Lung (tissue), 12 donors: ENCODE data around the gene HLA-A. TPM values are rescaled to one million over a fixed set of nuclear protein-coding genes. Genes with fewer than 3 reads are reported as not detected.

Experiments used
- ATAC-seq: fragments of 200-7000 bp; cut with Tn5 transposase; one replicate; pipeline ENCODE4 v1.9.1; 2020; ENCODE audit warnings: moderate number of reproducible peaks; ENCODE audit not compliant: insufficient read depth, low FRiP score
- DNase-seq, 3 donors: peaks; one replicate each; pipeline ENCODE4 v3.0.0-alpha.2; 2013 to 2017
- H3K27ac ChIP-seq, 2 donors: one replicate each; pipeline ENCODE4 v1.5.1; 2013; ENCODE audit warnings: mild to moderate bottlenecking in 2 of 2, moderate library complexity in 2 of 2, control low read depth in 1 of 2, inconsistent platforms in 1 of 2, low read depth in 1 of 2, low read length in 1 of 2
- H3K27me3 ChIP-seq, 3 donors: one replicate each; pipeline ENCODE4 v1.5.1; 2013; ENCODE audit warnings: low read length in 2 of 3; ENCODE audit not compliant: control insufficient read depth in 3 of 3, insufficient read depth in 3 of 3
- H3K36me3 ChIP-seq, 4 donors: one replicate each; pipeline ENCODE4 v1.5.1; 2013; ENCODE audit warnings: low read length in 4 of 4, mild to moderate bottlenecking in 1 of 4, moderate library complexity in 1 of 4; ENCODE audit not compliant: control insufficient read depth in 4 of 4, insufficient read depth in 4 of 4
- H3K4me1 ChIP-seq, 5 donors: one replicate each; pipeline ENCODE4 v1.5.1; 2013; ENCODE audit warnings: low read length in 5 of 5, mild to moderate bottlenecking in 2 of 5, moderate library complexity in 1 of 5; ENCODE audit not compliant: control insufficient read depth in 5 of 5, insufficient read depth in 5 of 5
- H3K4me3 ChIP-seq: one replicate; pipeline ENCODE4 v1.5.1; 2013; ENCODE audit warnings: mild to moderate bottlenecking, control low read depth, moderate library complexity
- H3K9ac ChIP-seq, 2 donors: one replicate each; pipeline ENCODE4 v1.5.1; 2013; ENCODE audit warnings: low read length in 2 of 2, control low read depth in 1 of 2; ENCODE audit not compliant: insufficient read depth in 1 of 2
- H3K9me3 ChIP-seq, 4 donors: one replicate each; pipeline ENCODE4 v1.5.1; 2013; ENCODE audit warnings: low read length in 3 of 4, mild to moderate bottlenecking in 1 of 4, moderate library complexity in 1 of 4; ENCODE audit not compliant: control insufficient read depth in 4 of 4, insufficient read depth in 3 of 4
- WGBS, 2 donors: extraction: QIAGEN DNeasy Blood & Tissue Kit; methylation state at CpG; one replicate each; pipeline ENCODE4 v1.1.7; 2013; 5-methylcytosine and 5-hydroxymethylcytosine counted together
- polyA plus RNA-seq, 2 donors: library from polyadenylated mRNA; stranded (reverse); fragments of 200-250 nt; gene quantifications; one replicate each; pipeline ENCODE4 v1.2.1, GENCODE V29; 2013
- total RNA-seq, 2 donors: library from RNA; depleted of rRNA in 1 of 2; stranded (reverse); fragments of >200 nt in 1 of 2; gene quantifications; one replicate each; pipeline ENCODE4 v1.2.1, GENCODE V29; 2014 to 2021
- TF ChIP-seq, protein P1 (sequence below): IDR thresholded peaks from 2 replicates; pipeline ENCODE4 v1.5.1; 2012; ENCODE audit warnings: mild to moderate bottlenecking; ENCODE audit errors: control extremely low read depth, extremely low read depth
- donor health status: control.
- donor health status: control.
- donor health status: Bipolar disorder and iron deficiency.
- donor health status: healthy.
- donor health status: DM: yes; HTN: yes; CAD: no.

The HLA-A gene
- total and polyA plus RNA-seq, 4 donors = 320 to 3,222 (median 711) TPM

DNA sequence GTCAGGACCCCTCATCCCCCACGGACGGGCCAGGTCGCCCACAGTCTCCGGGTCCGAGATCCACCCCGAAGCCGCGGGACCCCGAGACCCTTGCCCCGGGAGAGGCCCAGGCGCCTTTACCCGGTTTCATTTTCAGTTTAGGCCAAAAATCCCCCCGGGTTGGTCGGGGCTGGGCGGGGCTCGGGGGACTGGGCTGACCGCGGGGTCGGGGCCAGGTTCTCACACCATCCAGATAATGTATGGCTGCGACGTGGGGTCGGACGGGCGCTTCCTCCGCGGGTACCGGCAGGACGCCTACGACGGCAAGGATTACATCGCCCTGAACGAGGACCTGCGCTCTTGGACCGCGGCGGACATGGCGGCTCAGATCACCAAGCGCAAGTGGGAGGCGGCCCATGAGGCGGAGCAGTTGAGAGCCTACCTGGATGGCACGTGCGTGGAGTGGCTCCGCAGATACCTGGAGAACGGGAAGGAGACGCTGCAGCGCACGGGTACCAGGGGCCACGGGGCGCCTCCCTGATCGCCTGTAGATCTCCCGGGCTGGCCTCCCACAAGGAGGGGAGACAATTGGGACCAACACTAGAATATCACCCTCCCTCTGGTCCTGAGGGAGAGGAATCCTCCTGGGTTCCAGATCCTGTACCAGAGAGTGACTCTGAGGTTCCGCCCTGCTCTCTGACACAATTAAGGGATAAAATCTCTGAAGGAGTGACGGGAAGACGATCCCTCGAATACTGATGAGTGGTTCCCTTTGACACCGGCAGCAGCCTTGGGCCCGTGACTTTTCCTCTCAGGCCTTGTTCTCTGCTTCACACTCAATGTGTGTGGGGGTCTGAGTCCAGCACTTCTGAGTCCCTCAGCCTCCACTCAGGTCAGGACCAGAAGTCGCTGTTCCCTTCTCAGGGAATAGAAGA is 978 bp downstream of the HLA-A start:
- DNase-seq (peak in 1 of 3 donors; percentile 17), ATAC-seq (peak; percentile 16)
- H3K36me3 ChIP-seq = peaks cover 0 to 18% (median 4%) of the 10 kb centered on the region in 4 donors

DNA sequence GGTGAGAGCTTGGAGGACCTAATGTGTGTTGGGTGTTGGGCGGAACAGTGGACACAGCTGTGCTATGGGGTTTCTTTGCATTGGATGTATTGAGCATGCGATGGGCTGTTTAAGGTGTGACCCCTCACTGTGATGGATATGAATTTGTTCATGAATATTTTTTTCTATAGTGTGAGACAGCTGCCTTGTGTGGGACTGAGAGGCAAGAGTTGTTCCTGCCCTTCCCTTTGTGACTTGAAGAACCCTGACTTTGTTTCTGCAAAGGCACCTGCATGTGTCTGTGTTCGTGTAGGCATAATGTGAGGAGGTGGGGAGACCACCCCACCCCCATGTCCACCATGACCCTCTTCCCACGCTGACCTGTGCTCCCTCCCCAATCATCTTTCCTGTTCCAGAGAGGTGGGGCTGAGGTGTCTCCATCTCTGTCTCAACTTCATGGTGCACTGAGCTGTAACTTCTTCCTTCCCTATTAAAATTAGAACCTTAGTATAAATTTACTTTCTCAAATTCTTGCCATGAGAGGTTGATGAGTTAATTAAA is 3.0 kb downstream of the HLA-A start:
- Histone ChIP-seq H3K9ac (no peak overlapping the region), H3K4me1 (peaks cover 0 to 11% (median 4%) of the 10 kb centered on the region in 5 donors), H3K36me3 (peaks cover 0 to 22% (median 4%) of the 10 kb centered on the region in 4 donors), H3K4me3 (no peak overlapping the region), H3K27me3 (no peaks in the 10 kb centered on the region), H3K27ac (no peak overlapping the region), H3K9me3 (no peaks in the 10 kb centered on the region)
- TF ChIP-seq, protein P1, sequence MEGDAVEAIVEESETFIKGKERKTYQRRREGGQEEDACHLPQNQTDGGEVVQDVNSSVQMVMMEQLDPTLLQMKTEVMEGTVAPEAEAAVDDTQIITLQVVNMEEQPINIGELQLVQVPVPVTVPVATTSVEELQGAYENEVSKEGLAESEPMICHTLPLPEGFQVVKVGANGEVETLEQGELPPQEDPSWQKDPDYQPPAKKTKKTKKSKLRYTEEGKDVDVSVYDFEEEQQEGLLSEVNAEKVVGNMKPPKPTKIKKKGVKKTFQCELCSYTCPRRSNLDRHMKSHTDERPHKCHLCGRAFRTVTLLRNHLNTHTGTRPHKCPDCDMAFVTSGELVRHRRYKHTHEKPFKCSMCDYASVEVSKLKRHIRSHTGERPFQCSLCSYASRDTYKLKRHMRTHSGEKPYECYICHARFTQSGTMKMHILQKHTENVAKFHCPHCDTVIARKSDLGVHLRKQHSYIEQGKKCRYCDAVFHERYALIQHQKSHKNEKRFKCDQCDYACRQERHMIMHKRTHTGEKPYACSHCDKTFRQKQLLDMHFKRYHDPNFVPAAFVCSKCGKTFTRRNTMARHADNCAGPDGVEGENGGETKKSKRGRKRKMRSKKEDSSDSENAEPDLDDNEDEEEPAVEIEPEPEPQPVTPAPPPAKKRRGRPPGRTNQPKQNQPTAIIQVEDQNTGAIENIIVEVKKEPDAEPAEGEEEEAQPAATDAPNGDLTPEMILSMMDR = no peak
- WGBS, 2 donors = 53 to 69% methylated on average over 4 of the region's 4 CpGs
- ATAC-seq = no peak
- DNase-seq = no peak

More for the DNA sequence above, 978 bp downstream of the HLA-A start:
- H3K9me3 ChIP-seq = no peaks in the 10 kb centered on the region
- TF ChIP-seq, protein P1 = no peak
- peak overlapping the region; percentile 89 for H3K4me3 ChIP-seq
- 17 to 24% methylated on average over 49 to 58 of the region's 58 CpGs for WGBS, 2 donors
- H3K27ac ChIP-seq = peak overlapping the region; percentile 90 to 94
- H3K4me1 ChIP-seq = peaks cover 0 to 11% (median 4%) of the 10 kb centered on the region in 5 donors
- H3K9ac ChIP-seq = no peak overlapping the region
- H3K27me3 ChIP-seq = no peaks in the 10 kb centered on the region

DNA sequence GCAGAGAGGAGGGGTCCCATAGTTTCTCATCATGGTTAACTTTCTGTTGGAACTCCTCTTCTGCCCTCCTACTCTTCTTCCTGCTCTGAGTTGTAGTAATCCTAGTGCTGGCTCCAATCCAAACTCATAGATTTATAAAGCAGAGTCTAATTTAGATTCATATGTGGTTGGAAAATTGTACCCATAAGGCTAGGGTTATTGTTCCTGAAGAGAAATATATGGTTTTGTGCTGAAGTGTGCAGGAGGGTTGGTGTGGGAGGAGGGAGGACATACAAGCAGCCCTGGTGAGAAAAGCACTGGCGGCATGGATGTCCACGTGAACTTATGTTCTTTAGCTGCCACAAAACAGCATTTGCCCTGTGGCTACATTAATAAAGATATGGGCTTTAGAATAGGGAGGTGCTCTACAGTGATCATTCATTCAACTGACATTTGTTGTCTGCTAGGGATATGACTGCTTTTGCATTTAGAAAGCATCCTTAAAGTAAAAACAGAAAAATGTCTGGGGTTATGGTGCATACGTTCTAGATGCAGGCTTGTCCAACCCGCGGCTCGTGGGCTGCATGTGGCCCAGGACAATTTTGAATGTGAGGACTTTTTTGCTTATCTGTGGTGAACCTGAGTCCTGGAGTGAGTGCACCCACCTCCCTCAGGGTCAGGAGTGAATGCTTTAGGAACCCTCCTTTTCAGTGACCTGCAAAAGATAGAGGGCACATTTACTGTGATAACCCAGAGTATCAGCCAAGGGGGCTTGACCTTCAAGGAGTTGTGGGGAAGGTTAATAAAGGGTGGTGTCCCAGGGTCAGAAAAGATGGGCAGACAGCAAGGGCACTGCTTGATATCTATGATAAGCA is 4.1 kb downstream of the HLA-A start:
- no peak overlapping the region for H3K9ac ChIP-seq
- no peaks in the 10 kb centered on the region for H3K27me3 ChIP-seq
- no peak overlapping the region for H3K4me3 ChIP-seq
- ATAC-seq (no peak), DNase-seq (no peak)
- TF ChIP-seq, protein P1 = no peak
- peaks cover 0 to 22% (median 4%) of the 10 kb centered on the region in 4 donors for H3K36me3 ChIP-seq
- no peaks in the 10 kb centered on the region for H3K9me3 ChIP-seq
- H3K4me1 ChIP-seq = peaks cover 0 to 10% (median 4%) of the 10 kb centered on the region in 5 donors
- no peak overlapping the region for H3K27ac ChIP-seq
- 61 to 93% methylated on average over 6 of the region's 6 CpGs for WGBS, 2 donors
